Esophagus muscularis mucosa (tissue), 4 donors: ENCODE data around the gene CDH20. TPM values are rescaled to one million over a fixed set of nuclear protein-coding genes. Genes with fewer than 3 reads are reported as not detected.

Experiments used
- DNase-seq: peaks from one replicate; pipeline ENCODE4 v3.0.0-alpha.2; 2017; ENCODE audit errors: extremely low spot score
- H3K27ac ChIP-seq, 4 donors: fragments of 200-600 bp; sonication (generic); replicated peaks in 1 of 4; 1 replicate in 3 of 4; 2 replicates in 1 of 4; pipeline ENCODE4 v1.5.1; 2016 to 2019; ENCODE audit warnings: mild to moderate bottlenecking in 1 of 4
- H3K27me3 ChIP-seq, 4 donors: fragments of 200-600 bp; sonication (generic); one replicate each; pipeline versions ENCODE4 v1.5.1 to v1.6.0; 2016 to 2019
- H3K36me3 ChIP-seq, 4 donors: fragments of 200-600 bp; sonication (generic); one replicate each; pipeline ENCODE4 v1.5.1; 2016 to 2019
- H3K4me1 ChIP-seq, 4 donors: fragments of 200-600 bp; sonication (generic); one replicate each; pipeline ENCODE4 v1.5.1; 2016 to 2019
- H3K4me3 ChIP-seq, 4 donors: fragments of 200-600 bp; sonication (generic); 1 replicate in 2 of 4; 2 replicates in 2 of 4; pipeline ENCODE4 v1.5.1; 2016 to 2019; ENCODE audit warnings: mild to moderate bottlenecking in 4 of 4, moderate library complexity in 1 of 4
- H3K9me3 ChIP-seq, 4 donors: fragments of 200-600 bp; sonication (generic); 1 replicate in 3 of 4; 2 replicates in 1 of 4; pipeline ENCODE4 v1.5.1; 2016 to 2019
- EP300 ChIP-seq: sonication (generic); formaldehyde crosslinking; IDR thresholded peaks from one replicate; pipeline ENCODE4 v1.6.1; 2017; ENCODE audit warnings: antibody characterized with exemption
- POLR2A ChIP-seq: fragments of 450-650 bp; IDR thresholded peaks from one replicate; pipeline ENCODE4 v1.6.1; 2017; ENCODE audit warnings: antibody characterized with exemption, moderate library complexity, mild to moderate bottlenecking, low read depth
- POLR2AphosphoS5 ChIP-seq, 2 donors: sonication (generic); formaldehyde crosslinking; IDR thresholded peaks; one replicate each; pipeline ENCODE4 v1.6.1; 2017; ENCODE audit warnings: antibody characterized with exemption in 2 of 2
- WGBS: methylation state at CpG from one replicate; pipeline ENCODE4 v1.1.5; 2018; 5-methylcytosine and 5-hydroxymethylcytosine counted together
- intact Hi-C: fragments of 100-400 bp; cut with DNase I; formaldehyde crosslinking; loops from one replicate; pipeline ENCODE4 v1.15.1; 2023
- total RNA-seq, 4 donors: library from RNA; depleted of rRNA; stranded (reverse); fragments of >200 nt; gene quantifications; one replicate each; pipeline versions ENCODE4 v1.1.0 to v1.2.1, GENCODE V29; 2016
- TF ChIP-seq, protein P1 (sequence below), 3 experiments: fragments of 200-600 bp in 2 of 3; fragments of 450-650 bp in 1 of 3; sonication (generic) in 2 of 3; IDR thresholded peaks; one replicate each; pipeline ENCODE4 v1.5.1; 2017 to 2019; ENCODE audit warnings: antibody characterized with exemption in 3 of 3, mild to moderate bottlenecking in 2 of 3, moderate library complexity in 1 of 3

CDH20 gene
- total RNA-seq, 4 donors from 2014 or later: 0.06 to 0.99 (median 0.27) TPM

DNA sequence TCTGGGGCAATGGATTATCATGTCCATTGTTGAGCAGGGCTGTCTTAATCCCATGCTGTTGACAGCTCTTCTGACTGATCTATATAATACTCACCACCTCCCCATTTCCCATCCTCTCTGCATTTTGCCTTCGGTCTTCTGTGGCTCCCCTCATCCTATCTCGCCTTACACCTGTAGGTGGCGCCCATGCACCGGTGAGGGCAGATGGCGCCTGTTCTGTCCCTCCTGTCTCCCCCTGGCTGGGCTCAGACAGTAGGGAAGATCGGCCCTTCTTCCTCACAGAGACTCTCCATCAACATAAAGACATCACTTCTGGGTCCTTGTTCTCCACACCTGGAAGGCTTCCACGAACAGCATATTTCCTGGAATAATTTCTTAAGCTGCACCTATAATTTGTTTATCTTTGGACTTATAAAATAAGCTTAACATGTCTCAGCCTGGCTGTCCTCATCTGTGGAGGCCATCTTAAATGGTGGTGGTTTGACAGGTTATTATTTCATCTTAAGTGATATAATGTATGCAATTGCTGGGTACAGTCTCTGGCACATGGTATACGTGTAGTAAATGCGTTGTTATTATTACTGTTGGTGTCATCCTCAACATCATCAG, 10.9 kb upstream of the CDH20 start:
- intact Hi-C loops: loop anchor here (10.0 kb wide), 1 partner anchor 162 kb away; no protein-coding TSS in a partner anchor
- TF ChIP-seq, protein P1, sequence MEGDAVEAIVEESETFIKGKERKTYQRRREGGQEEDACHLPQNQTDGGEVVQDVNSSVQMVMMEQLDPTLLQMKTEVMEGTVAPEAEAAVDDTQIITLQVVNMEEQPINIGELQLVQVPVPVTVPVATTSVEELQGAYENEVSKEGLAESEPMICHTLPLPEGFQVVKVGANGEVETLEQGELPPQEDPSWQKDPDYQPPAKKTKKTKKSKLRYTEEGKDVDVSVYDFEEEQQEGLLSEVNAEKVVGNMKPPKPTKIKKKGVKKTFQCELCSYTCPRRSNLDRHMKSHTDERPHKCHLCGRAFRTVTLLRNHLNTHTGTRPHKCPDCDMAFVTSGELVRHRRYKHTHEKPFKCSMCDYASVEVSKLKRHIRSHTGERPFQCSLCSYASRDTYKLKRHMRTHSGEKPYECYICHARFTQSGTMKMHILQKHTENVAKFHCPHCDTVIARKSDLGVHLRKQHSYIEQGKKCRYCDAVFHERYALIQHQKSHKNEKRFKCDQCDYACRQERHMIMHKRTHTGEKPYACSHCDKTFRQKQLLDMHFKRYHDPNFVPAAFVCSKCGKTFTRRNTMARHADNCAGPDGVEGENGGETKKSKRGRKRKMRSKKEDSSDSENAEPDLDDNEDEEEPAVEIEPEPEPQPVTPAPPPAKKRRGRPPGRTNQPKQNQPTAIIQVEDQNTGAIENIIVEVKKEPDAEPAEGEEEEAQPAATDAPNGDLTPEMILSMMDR (IDR thresholded peaks at IDR 0.05): peak; percentile 21 to 40 (median 29)
- no peak for TF ChIP-seq POLR2A
- WGBS: 30% methylated on average over 9 of the region's 9 CpGs

GRCh38 chr18:61323951-61324350, 9.3 kb upstream of the CDH20 start:
- Histone ChIP-seq H3K27me3 (no peaks in the 10 kb centered on the region), H3K36me3 (no peaks in the 10 kb centered on the region), H3K4me3 (no peak overlapping the region), H3K4me1 (no peaks in the 10 kb centered on the region), H3K9me3 (peaks cover 0 to 7% (median 3%) of the 10 kb centered on the region in 4 donors), H3K27ac (no peak overlapping the region)
- DNase-seq: no peak
- 84% methylated on average over 1 of the region's 1 CpG for WGBS
- TF ChIP-seq EP300 (no peak), POLR2A (no peak)
- TF ChIP-seq, protein P1 (IDR thresholded peaks at IDR 0.05): no peak
- intact Hi-C loops: loop anchor here (10.0 kb wide), 1 partner anchor 161 kb away; no protein-coding TSS in a partner anchor

More for the DNA sequence above, 10.9 kb upstream of the CDH20 start:
- Histone ChIP-seq H3K4me3 (no peak overlapping the region), H3K27ac (no peak overlapping the region), H3K27me3 (no peaks in the 10 kb centered on the region), H3K9me3 (peaks cover 0 to 7% (median 3%) of the 10 kb centered on the region in 4 donors), H3K4me1 (no peaks in the 10 kb centered on the region), H3K36me3 (no peaks in the 10 kb centered on the region)
- DNase-seq: no peak

DNA sequence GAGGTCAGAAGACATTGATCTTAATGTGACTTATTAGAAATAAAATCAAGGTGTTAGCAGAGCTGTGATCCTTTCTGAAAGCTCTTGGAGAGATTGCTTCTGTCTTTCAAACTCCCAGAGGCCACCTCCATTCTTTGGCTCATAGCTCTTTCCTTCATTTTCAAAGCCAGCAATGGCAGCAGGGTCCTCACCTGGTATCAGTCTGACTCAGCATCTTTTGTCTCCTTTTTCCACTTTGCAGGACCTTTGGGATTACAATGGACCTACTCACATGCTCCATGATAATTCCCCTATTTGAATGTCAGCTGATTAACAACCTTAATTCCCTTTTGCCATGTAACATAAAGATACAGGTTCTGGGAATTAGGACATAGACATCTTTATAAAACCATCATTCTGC, 6.8 kb upstream of the CDH20 start:
- Histone ChIP-seq H3K27me3 (no peaks in the 10 kb centered on the region), H3K27ac (no peak overlapping the region), H3K4me1 (no peaks in the 10 kb centered on the region), H3K4me3 (no peak overlapping the region), H3K36me3 (no peaks in the 10 kb centered on the region), H3K9me3 (no peaks in the 10 kb centered on the region)
- DNase-seq: no peak
- intact Hi-C loops: loop anchor here (10.0 kb wide), 1 partner anchor 158 kb away; no protein-coding TSS in a partner anchor
- TF ChIP-seq POLR2A (no peak), EP300 (no peak), POLR2AphosphoS5 (IDR thresholded peaks at IDR 0.05) (no peak)
- TF ChIP-seq, protein P1 (IDR thresholded peaks at IDR 0.05): no peak

- 64% methylated on average over 3 of the region's 3 CpGs for WGBS
- no peak for DNase-seq
- Histone ChIP-seq H3K9me3 (no peaks in the 10 kb centered on the region), H3K27me3 (peaks cover 0 to 15% (median 6%) of the 10 kb centered on the region in 4 donors), H3K36me3 (no peaks in the 10 kb centered on the region), H3K4me1 (peaks cover 2 to 13% (median 12%) of the 10 kb centered on the region in 4 donors), H3K27ac (no peak overlapping the region), H3K4me3 (no peak overlapping the region)
- intact Hi-C loops: loop anchor here (10.0 kb wide), 1 partner anchor 155 kb away; no protein-coding TSS in a partner anchor
- no peak for TF ChIP-seq POLR2A
- TF ChIP-seq, protein P1 (IDR thresholded peaks at IDR 0.05): no peak
- no peak for TF ChIP-seq EP300
- no peak for TF ChIP-seq POLR2AphosphoS5 (IDR thresholded peaks at IDR 0.05)
Observed at GRCh38 chr18:61329398-61329797, 3.8 kb upstream of the CDH20 start.
